CD14-positive monocyte (primary cell): ENCODE results near the gene CHD3. TPM values are rescaled to one million over a fixed set of nuclear protein-coding genes. Genes with fewer than 3 reads are reported as not detected.
"Not testable (repeated sequence)": the region's sequence is repeated elsewhere in the genome, so short reads cannot be mapped to it uniquely, and the experiment has no call there.

Experiments
- DNase-seq, 3 donors: peaks; one replicate each; pipeline ENCODE4 v3.0.0-alpha.2; 2011 to 2022
- H2AFZ ChIP-seq: 2 replicates; pipeline ENCODE4 v1.6.0; 2012; ENCODE audit warnings: mild to moderate bottlenecking, low read depth, low read length, inconsistent platforms; ENCODE audit not compliant: insufficient read depth, poor library complexity, severe bottlenecking
- H3K27ac ChIP-seq, 2 donors: 1 replicate in 1 of 2; 2 replicates in 1 of 2; pipeline ENCODE4 v1.5.1; 2012 to 2013; ENCODE audit warnings: low read length in 2 of 2, control low read depth in 1 of 2, inconsistent platforms in 1 of 2, low read depth in 1 of 2, mild to moderate bottlenecking in 1 of 2
- H3K27me3 ChIP-seq, 2 donors: one replicate each; pipeline versions ENCODE4 v1.6.0 to v1.6.1; 2011 to 2013; ENCODE audit warnings: low read length in 2 of 2; ENCODE audit not compliant: control insufficient read depth in 2 of 2, insufficient read depth in 2 of 2
- H3K36me3 ChIP-seq, 2 donors: replicated peaks in 1 of 2; 1 replicate in 1 of 2; 2 replicates in 1 of 2; pipeline versions ENCODE4 v1.5.1 to v1.6.1; 2012 to 2013; ENCODE audit warnings: low read length in 2 of 2, control low read depth in 1 of 2, inconsistent platforms in 1 of 2, mild to moderate bottlenecking in 1 of 2; ENCODE audit not compliant: insufficient read depth in 2 of 2, control insufficient read depth in 1 of 2
- H3K4me1 ChIP-seq, 2 donors: 1 replicate in 1 of 2; 2 replicates in 1 of 2; pipeline versions ENCODE4 v1.5.1 to v1.6.1; 2012 to 2013; ENCODE audit warnings: low read length in 2 of 2, control low read depth in 1 of 2, inconsistent platforms in 1 of 2, mild to moderate bottlenecking in 1 of 2, moderate library complexity in 1 of 2; ENCODE audit not compliant: insufficient read depth in 2 of 2, control insufficient read depth in 1 of 2
- H3K4me2 ChIP-seq: replicated peaks from 2 replicates; pipeline ENCODE3; 2012; ENCODE audit warnings: low read length, moderate library complexity, mild to moderate bottlenecking; ENCODE audit not compliant: poor library complexity, severe bottlenecking; ENCODE audit errors: extremely low read depth
- H3K4me3 ChIP-seq, 3 experiments: fragments of 200-600 bp in 1 of 3; sonication (generic) in 1 of 3; replicated peaks in 1 of 3; 1 replicate in 2 of 3; 2 replicates in 1 of 3; pipeline ENCODE4 v1.5.1; 2011 to 2013; ENCODE audit warnings: low read length in 3 of 3, mild to moderate bottlenecking in 3 of 3, control low read depth in 2 of 3, low read depth in 2 of 3, inconsistent platforms in 1 of 3, moderate library complexity in 1 of 3
- H3K79me2 ChIP-seq: 2 replicates; pipeline ENCODE4 v1.6.0; 2012; ENCODE audit warnings: mild to moderate bottlenecking, control low read depth, inconsistent platforms, low read length, moderate library complexity; ENCODE audit not compliant: insufficient read depth
- H3K9ac ChIP-seq: 2 replicates; pipeline ENCODE4 v1.6.0; 2017; ENCODE audit warnings: low read length, mild to moderate bottlenecking; ENCODE audit not compliant: insufficient read depth, poor library complexity, severe bottlenecking
- H3K9me3 ChIP-seq, 2 donors: replicated peaks in 1 of 2; 1 replicate in 1 of 2; 2 replicates in 1 of 2; pipeline versions ENCODE4 v1.5.1 to v1.6.1; 2012 to 2013; ENCODE audit warnings: low read length in 2 of 2, control low read depth in 1 of 2; ENCODE audit not compliant: control insufficient read depth in 1 of 2, insufficient read depth in 1 of 2
- H4K20me1 ChIP-seq: 2 replicates; pipeline ENCODE4 v1.6.0; 2012; ENCODE audit warnings: mild to moderate bottlenecking, low read length, control low read depth, moderate library complexity; ENCODE audit not compliant: insufficient read depth
- H3K27ac Mint-ChIP-seq, 7 donors: one replicate each; pipeline ENCODE4 v1.8.0; 2020; ENCODE audit warnings: mild to moderate bottlenecking in 7 of 7, mixed read lengths in 7 of 7, moderate library complexity in 6 of 7, inconsistent platforms in 2 of 7
- H3K27me3 Mint-ChIP-seq, 3 donors: one replicate each; pipeline ENCODE4 v1.8.0; 2021 to 2022; ENCODE audit warnings: low read depth in 3 of 3, mild to moderate bottlenecking in 3 of 3, mixed read lengths in 3 of 3, moderate library complexity in 3 of 3, inconsistent platforms in 1 of 3
- H3K36me3 Mint-ChIP-seq, 2 donors: one replicate each; pipeline ENCODE4 v1.8.0; 2020; ENCODE audit warnings: mixed read lengths in 2 of 2, inconsistent platforms in 1 of 2, mild to moderate bottlenecking in 1 of 2
- H3K4me1 Mint-ChIP-seq: one replicate; pipeline ENCODE4 v1.8.0; 2020; ENCODE audit warnings: mild to moderate bottlenecking, mixed read lengths
- H3K4me3 Mint-ChIP-seq, 2 donors: one replicate each; pipeline ENCODE4 v1.8.0; 2020; ENCODE audit warnings: mild to moderate bottlenecking in 2 of 2, mixed read lengths in 2 of 2, moderate library complexity in 1 of 2
- H3K9me3 Mint-ChIP-seq, 7 donors: one replicate each; pipeline ENCODE4 v1.8.0; 2020 to 2022; ENCODE audit warnings: mixed read lengths in 7 of 7, mild to moderate bottlenecking in 6 of 7, moderate library complexity in 6 of 7, inconsistent platforms in 2 of 7
- WGBS: methylation state at CpG from one replicate; pipeline ENCODE4 v1.1.5; 2013; ENCODE audit warnings: missing lambda C conversion rate; ENCODE audit not compliant: insufficient coverage; 5-methylcytosine and 5-hydroxymethylcytosine counted together
- intact Hi-C, 2 donors: fragments of 100-400 bp; cut with micrococcal nuclease; formaldehyde crosslinking; loops; one replicate each; pipeline versions ENCODE4 v1.15.0 to v1.15.1; 2023
- polyA plus RNA-seq, 3 donors: library from polyadenylated mRNA; depleted of rRNA in 1 of 3; unstranded in 2 of 3; stranded (reverse) in 1 of 3; fragments of 300-500 nt in 2 of 3; fragments of >200 nt in 1 of 3; fragmentation: Illumina TruSeq in 2 of 3; gene quantifications; 1 replicate in 2 of 3; 2 replicates in 1 of 3; pipeline ENCODE4 v1.2.3, GENCODE V29; 2012 to 2021
- TF ChIP-seq, protein P1 (sequence below): fragments of 200-600 bp; IDR thresholded peaks from one replicate; pipeline ENCODE4 v1.8.0; 2022; ENCODE audit warnings: antibody characterized with exemption, mild to moderate bottlenecking

The CHD3 gene
- polyA plus RNA-seq, 3 donors, result 0.55 to 67.9 (median 0.91) TPM

DNA sequence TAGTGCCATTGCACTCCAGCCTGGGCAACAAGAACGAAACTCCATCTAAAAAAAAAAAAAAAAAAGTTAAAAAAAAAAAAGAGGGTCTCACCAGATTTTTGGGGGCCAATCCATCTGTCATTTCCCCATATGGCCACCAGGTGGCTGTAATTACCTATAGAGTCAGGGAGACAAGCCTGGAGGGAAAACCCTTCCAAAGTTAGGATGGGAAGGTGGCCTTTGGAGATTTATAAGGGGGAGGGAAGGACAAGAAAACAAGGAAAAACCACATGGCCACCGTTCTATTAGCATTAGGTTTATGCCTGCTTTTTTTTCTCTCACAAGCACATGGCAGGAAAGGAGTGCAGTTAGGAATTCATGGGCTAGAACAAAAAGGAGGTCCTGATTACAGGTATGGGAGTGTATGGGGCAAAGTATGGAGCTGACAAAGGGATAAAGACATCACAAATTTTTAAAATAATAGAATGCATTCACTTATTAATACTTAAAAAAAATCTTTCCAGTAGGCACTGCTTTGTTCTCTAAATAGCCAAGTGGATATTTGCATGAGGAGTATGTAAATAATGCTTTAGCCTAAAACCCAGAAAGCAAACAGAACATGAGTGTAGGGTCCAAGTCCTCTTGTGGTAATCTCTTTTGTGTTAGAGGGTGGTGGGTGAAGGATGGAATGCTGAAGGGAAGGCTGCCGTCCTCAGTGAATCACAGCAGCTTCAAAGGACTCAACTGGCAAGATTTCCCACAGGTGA lies 25.7 kb upstream of the CHD3 start:
- Mint-ChIP-seq H3K9me3 (peaks cover 0 to 3% (median 0%) of the 10 kb centered on the region in 7 donors), H3K27ac (peak overlapping the region in 1 of 7 donors; percentile 22), H3K4me3 (no peak overlapping the region), H3K36me3 (peaks cover 24 to 29% of the 10 kb centered on the region in 2 donors), H3K4me1 (peaks cover 13% of the 10 kb centered on the region), H3K27me3 (no peaks in the 10 kb centered on the region)
- Histone ChIP-seq H3K27ac (no peak overlapping the region), H3K9ac (no peak overlapping the region), H2AFZ (no peak overlapping the region), H3K27me3 (no peaks in the 10 kb centered on the region), H3K79me2 (peaks cover 33% of the 10 kb centered on the region), H3K36me3 (peaks cover 0 to 46% of the 10 kb centered on the region in 2 donors), H3K9me3 (no peaks in the 10 kb centered on the region), H4K20me1 (no peaks in the 10 kb centered on the region), H3K4me2 (no peak overlapping the region), H3K4me1 (peaks cover 20 to 26% of the 10 kb centered on the region in 2 donors), H3K4me3 (no peak overlapping the region)
- DNase-seq, result peak in 2 of 3 donors; percentile 42 to 46
- intact Hi-C loops, result loop anchor here (1.0 to 5.0 kb wide), 4 partner anchors 10 to 124 kb away; no protein-coding TSS in a partner anchor
- WGBS, result no CpG with 5 or more reads among the region's 3 CpGs
- TF ChIP-seq, protein P1, sequence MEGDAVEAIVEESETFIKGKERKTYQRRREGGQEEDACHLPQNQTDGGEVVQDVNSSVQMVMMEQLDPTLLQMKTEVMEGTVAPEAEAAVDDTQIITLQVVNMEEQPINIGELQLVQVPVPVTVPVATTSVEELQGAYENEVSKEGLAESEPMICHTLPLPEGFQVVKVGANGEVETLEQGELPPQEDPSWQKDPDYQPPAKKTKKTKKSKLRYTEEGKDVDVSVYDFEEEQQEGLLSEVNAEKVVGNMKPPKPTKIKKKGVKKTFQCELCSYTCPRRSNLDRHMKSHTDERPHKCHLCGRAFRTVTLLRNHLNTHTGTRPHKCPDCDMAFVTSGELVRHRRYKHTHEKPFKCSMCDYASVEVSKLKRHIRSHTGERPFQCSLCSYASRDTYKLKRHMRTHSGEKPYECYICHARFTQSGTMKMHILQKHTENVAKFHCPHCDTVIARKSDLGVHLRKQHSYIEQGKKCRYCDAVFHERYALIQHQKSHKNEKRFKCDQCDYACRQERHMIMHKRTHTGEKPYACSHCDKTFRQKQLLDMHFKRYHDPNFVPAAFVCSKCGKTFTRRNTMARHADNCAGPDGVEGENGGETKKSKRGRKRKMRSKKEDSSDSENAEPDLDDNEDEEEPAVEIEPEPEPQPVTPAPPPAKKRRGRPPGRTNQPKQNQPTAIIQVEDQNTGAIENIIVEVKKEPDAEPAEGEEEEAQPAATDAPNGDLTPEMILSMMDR, result peak; percentile 95

DNA sequence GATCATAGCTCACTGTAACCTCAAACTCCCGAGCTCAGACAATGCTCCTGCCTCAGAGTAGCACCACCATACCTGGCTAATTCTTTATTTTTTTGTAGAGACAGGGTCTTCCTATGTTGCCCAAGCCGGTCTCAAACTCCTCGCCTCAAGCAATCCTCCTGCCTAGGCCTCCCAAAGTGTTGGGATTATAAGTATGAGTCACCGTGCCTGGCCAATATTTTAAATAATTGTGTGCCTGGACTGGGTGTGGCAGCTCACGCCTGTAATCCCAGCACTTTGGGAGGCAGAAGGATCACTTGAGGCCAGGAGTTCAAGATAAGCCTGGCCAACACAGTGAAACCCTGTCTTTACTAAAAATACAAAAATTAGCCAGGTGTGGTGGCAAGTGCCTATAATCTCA lies 24.2 kb upstream of the CHD3 start:
- H3K9ac ChIP-seq, H3K9me3 ChIP-seq, H2AFZ ChIP-seq, H3K27me3 ChIP-seq, H4K20me1 ChIP-seq, H3K27ac ChIP-seq, H3K4me3 ChIP-seq, H3K27me3 Mint-ChIP-seq, DNase-seq, H3K9me3 Mint-ChIP-seq, H3K4me2 ChIP-seq, H3K27ac Mint-ChIP-seq, H3K4me3 Mint-ChIP-seq: not testable (repeated sequence)
- peaks cover 23 to 27% of the 10 kb centered on the region in 2 donors for H3K4me1 ChIP-seq
- H3K79me2 ChIP-seq, result peaks cover 34% of the 10 kb centered on the region
- Mint-ChIP-seq H3K36me3 (peaks cover 22 to 26% of the 10 kb centered on the region in 2 donors), H3K4me1 (peaks cover 26% of the 10 kb centered on the region)
- intact Hi-C loops, result loop anchor here (5.0 kb wide), 2 partner anchors 33 to 123 kb away; no protein-coding TSS in a partner anchor
- peaks cover 0 to 42% of the 10 kb centered on the region in 2 donors for H3K36me3 ChIP-seq
- 88% methylated on average over 4 of the region's 5 CpGs for WGBS
